HepG2 (cell line): Measurements from ENCODE around the gene DDIT4. TPM values are rescaled to one million over a fixed set of nuclear protein-coding genes. Genes with fewer than 3 reads are reported as not detected.

Source experiments
- GABPB1 ChIP-seq: IDR thresholded peaks from 2 replicates; pipeline ENCODE4 v1.6.1; 2016; ENCODE audit warnings: mild to moderate bottlenecking, missing genetic modification reagents, moderate library complexity, missing compliant biosample characterization
- HINFP ChIP-seq: sonication (generic); formaldehyde crosslinking; IDR thresholded peaks from 2 replicates; pipeline ENCODE4 v1.4.0; 2020; ENCODE audit warnings: low read depth, mild to moderate bottlenecking, missing genetic modification reagents
- KDM5B ChIP-seq: sonication (generic); formaldehyde crosslinking; IDR thresholded peaks from 2 replicates; pipeline ENCODE4 v1.4.0; 2020; ENCODE audit warnings: missing genetic modification reagents, mild to moderate bottlenecking, borderline replicate concordance
- MXD1 ChIP-seq: sonication (generic); formaldehyde crosslinking; IDR thresholded peaks from 2 replicates; pipeline ENCODE4 v1.4.0; 2020; ENCODE audit warnings: mild to moderate bottlenecking, missing genetic modification reagents
- PRMT3 ChIP-seq: sonication (generic); formaldehyde crosslinking; IDR thresholded peaks from 2 replicates; pipeline ENCODE4 v1.8.1; 2022; ENCODE audit warnings: low read depth, mild to moderate bottlenecking, moderate library complexity, missing genetic modification reagents, borderline replicate concordance
- SMAD3 ChIP-seq: sonication (generic); formaldehyde crosslinking; IDR thresholded peaks from 2 replicates; pipeline ENCODE4 v1.4.0; 2020; ENCODE audit warnings: missing genetic modification reagents
- UBTF ChIP-seq: sonication (generic); formaldehyde crosslinking; IDR thresholded peaks from 2 replicates; pipeline ENCODE4 v1.4.0; 2020; ENCODE audit warnings: mild to moderate bottlenecking, missing genetic modification reagents
- ZBTB4 ChIP-seq: sonication (generic); formaldehyde crosslinking; IDR thresholded peaks from 2 replicates; pipeline ENCODE4 v1.4.0; 2020; ENCODE audit warnings: missing genetic modification reagents, mild to moderate bottlenecking, borderline replicate concordance
- ZBTB49 ChIP-seq: sonication (generic); formaldehyde crosslinking; IDR thresholded peaks from 2 replicates; pipeline ENCODE4 v1.4.0; 2020; ENCODE audit warnings: missing genetic modification reagents, borderline replicate concordance
- ZKSCAN1 ChIP-seq: fragments of 150-350 bp; IDR thresholded peaks from 2 replicates; pipeline ENCODE4 v1.6.1; 2014; ENCODE audit warnings: low read length
- ZNF251 ChIP-seq: sonication (generic); formaldehyde crosslinking; IDR thresholded peaks from 2 replicates; pipeline ENCODE4 v1.9.0; 2021; ENCODE audit warnings: mild to moderate bottlenecking, missing genetic modification reagents
- ZNF333 ChIP-seq: sonication (generic); formaldehyde crosslinking; IDR thresholded peaks from 2 replicates; pipeline ENCODE4 v1.4.0; 2020; ENCODE audit warnings: mild to moderate bottlenecking, missing genetic modification reagents, borderline replicate concordance
- ZNF547 ChIP-seq: sonication (generic); formaldehyde crosslinking; IDR thresholded peaks from 2 replicates; pipeline ENCODE4 v1.5.1; 2020; ENCODE audit warnings: mild to moderate bottlenecking, missing genetic modification reagents
- ZNF770 ChIP-seq: sonication (generic); formaldehyde crosslinking; IDR thresholded peaks from 2 replicates; pipeline ENCODE4 v1.5.0; 2020; ENCODE audit warnings: mild to moderate bottlenecking, missing genetic modification reagents
- polyA plus RNA-seq, 8 experiments: library from polyadenylated mRNA; depleted of rRNA in 3 of 8; stranded (reverse) in 7 of 8; unstranded in 1 of 8; fragments of >200 nt; fragmentation: Illumina TruSeq in 4 of 8; extraction: Trizol in 4 of 8; gene quantifications; 2 replicates each; pipeline versions ENCODE4 v1.2.1 to v1.2.3, GENCODE V29; 2011 to 2016; ENCODE audit warnings: low read depth in 4 of 8, missing spikeins in 1 of 8, mixed read lengths in 1 of 8; ENCODE audit not compliant: insufficient read depth in 1 of 8
- total RNA-seq, 5 experiments: library from RNA; depleted of rRNA; stranded (reverse); fragments of >200 nt; fragmentation: Illumina TruSeq; extraction: Trizol; gene quantifications; 2 replicates each; pipeline ENCODE4 v1.2.3, GENCODE V29; 2016; ENCODE audit warnings: low read depth in 1 of 5

The DDIT4 gene
- total and polyA plus RNA-seq, 2 of the 13 experiments (the other 11 are each of a cell fraction or from before 2014, with no cell fraction given): 35.6 to 40.7 TPM

- TF ChIP-seq ZNF333 (CRISPR knock-in tag) (no peak), ZNF251 (CRISPR knock-in tag) (no peak), ZKSCAN1 (no peak), ZBTB4 (CRISPR knock-in tag) (peak; percentile 62; the same call in 1 of the 2 replicates), UBTF (peak; percentile 31; the same call in 1 of the 2 replicates), PRMT3 (CRISPR knock-in tag) (no peak), KDM5B (CRISPR knock-in tag) (peak; percentile 33; the same call in 1 of the 2 replicates), GABPB1 (CRISPR knock-in tag) (peak; percentile 36), SMAD3 (CRISPR knock-in tag) (no peak), ZNF770 (no peak), MXD1 (CRISPR knock-in tag) (peak; percentile 37; the same call in 1 of the 2 replicates), ZNF547 (no peak), ZBTB49 (CRISPR knock-in tag) (peak; percentile 68; the same call in 1 of the 2 replicates), HINFP (CRISPR knock-in tag) (peak; percentile 75; the same call in 1 of the 2 replicates)
Measured at GRCh38 chr10:72248468-72249151, 25.1 kb upstream of the DDIT4 start (continued).
